Ishikawa (cell line): ENCODE results near the gene BRD9.

Experiments used
- CEBPB ChIP-seq: IDR thresholded peaks from 2 replicates; pipeline ENCODE4 v1.6.1; 2012
- EGR1 ChIP-seq: IDR thresholded peaks from 2 replicates; pipeline ENCODE4 v1.6.1; 2012
- EP300 ChIP-seq: IDR thresholded peaks from 2 replicates; pipeline ENCODE4 v1.6.1; 2012; ENCODE audit warnings: borderline replicate concordance
- FOXM1 ChIP-seq: IDR thresholded peaks from 2 replicates; pipeline ENCODE4 v1.6.1; 2012; ENCODE audit warnings: low read depth, borderline replicate concordance
- NFIC ChIP-seq: IDR thresholded peaks from 2 replicates; pipeline ENCODE4 v1.6.1; 2012
- RAD21 ChIP-seq: IDR thresholded peaks from 2 replicates; pipeline ENCODE4 v1.6.1; 2012; ENCODE audit warnings: low read depth
- TAF1 ChIP-seq: IDR thresholded peaks from 2 replicates; pipeline ENCODE4 v1.6.1; 2012; ENCODE audit warnings: low read depth, mild to moderate bottlenecking
- TF ChIP-seq, protein P1 (sequence below): IDR thresholded peaks from 2 replicates; pipeline ENCODE4 v1.6.1; 2012
- TF ChIP-seq, protein P2 (sequence below): IDR thresholded peaks from 2 replicates; pipeline ENCODE4 v1.6.1; 2012

DNA sequence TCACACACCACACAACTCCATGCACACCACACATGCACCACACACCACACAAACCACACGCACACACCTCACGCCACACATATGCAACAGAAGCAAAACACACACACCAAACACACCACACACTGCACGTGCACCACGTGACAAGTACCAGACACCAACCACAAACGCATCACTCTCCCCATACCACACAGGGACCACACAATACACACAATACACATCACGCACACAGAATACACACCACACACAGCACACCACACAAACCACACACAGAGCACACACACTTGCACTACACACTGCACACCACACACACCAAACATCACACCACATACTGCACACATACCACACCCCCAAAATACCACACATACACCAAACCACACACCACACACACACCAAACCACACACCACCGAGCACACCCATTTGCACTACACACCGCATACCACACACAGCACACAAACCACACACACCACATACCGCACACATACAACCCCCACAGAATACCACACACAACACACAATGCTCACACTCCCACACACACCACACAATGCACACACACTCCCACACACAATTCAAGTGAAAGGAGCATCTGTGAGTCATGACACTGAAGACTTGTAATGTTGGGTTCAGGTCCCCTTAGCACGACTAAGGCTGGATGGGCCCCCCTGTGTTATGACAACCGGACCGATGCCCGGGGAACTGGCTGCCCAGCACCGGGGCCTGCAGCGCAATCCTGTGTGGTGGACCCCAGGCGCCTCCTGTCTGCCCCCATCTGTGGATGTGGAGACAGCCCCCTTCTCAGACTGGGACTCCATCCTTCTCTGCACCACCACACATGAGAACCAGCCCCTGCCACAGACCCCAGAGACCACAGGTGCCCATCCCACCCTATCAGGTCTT, 35.8 kb downstream of the BRD9 start:
- TF ChIP-seq NFIC (no peak), FOXM1 (no peak), EP300 (no peak), RAD21 (no peak), EGR1 (no peak), CEBPB (no peak), TAF1 (no peak)
- TF ChIP-seq, protein P1, sequence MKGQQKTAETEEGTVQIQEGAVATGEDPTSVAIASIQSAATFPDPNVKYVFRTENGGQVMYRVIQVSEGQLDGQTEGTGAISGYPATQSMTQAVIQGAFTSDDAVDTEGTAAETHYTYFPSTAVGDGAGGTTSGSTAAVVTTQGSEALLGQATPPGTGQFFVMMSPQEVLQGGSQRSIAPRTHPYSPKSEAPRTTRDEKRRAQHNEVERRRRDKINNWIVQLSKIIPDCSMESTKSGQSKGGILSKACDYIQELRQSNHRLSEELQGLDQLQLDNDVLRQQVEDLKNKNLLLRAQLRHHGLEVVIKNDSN = no peak
- TF ChIP-seq, protein P2, sequence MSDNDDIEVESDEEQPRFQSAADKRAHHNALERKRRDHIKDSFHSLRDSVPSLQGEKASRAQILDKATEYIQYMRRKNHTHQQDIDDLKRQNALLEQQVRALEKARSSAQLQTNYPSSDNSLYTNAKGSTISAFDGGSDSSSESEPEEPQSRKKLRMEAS = no peak
